Measurements from ENCODE around the gene CILP. TPM values are rescaled to one million over a fixed set of nuclear protein-coding genes. Genes with fewer than 3 reads are reported as not detected.

CILP gene
- total RNA-seq, 2 experiments from 2014 or later = not detected

DNA sequence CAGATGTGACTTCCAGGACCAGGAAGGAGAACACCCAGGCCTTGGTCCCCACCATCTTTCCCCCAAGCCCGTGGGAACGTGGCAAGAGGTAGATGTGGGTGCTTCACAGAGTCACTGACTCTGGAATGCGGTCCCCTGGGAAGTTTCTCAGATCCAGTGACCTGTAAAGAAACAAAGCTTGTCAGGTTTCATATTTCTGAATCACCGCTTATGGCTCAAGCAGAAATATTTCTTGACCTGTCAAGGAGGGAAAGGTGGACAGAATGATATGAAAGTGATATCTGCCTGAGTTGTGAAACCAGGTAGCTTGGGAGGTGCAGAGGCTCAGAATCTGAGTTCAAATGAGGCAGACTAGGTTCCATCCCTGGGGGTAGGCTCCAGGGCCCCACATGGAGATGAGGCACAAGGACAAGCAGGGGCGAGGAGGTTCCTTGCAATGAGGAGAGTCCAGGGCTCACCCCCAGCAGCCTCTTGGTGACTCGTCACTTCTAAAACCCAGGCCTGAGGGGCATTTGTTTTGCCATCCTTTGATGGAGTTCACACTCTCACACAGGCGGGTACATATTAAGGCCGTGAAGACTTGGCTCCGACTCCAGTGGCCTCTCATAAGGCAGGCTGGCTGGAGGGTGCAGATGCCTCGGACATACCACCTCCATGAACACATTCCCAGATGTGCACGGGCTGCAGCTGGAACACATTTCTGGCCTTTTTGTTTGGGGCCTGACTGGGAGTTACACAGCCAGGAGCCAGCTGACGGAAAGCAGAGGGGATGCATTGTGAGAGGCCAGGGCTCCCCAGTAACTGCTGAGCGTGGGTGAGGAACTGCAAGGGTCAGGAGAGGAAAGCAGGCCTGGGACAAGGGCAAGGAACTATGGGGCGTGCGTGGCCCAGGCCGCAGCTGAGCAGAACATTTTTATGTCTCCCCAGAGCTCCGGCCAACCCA lies 1.3 kb downstream of the CILP start:
- Mint-ChIP-seq H3K36me3 (no peaks in the 10 kb centered on the region), H3K27ac (no peak overlapping the region), H3K9me3 (no peaks in the 10 kb centered on the region), H3K4me3 (no peak overlapping the region), H3K27me3 (no peaks in the 10 kb centered on the region), H3K4me1 (peaks cover 4% of the 10 kb centered on the region)
- DNase-seq = no peak

- Mint-ChIP-seq H3K36me3 (no peaks in the 10 kb centered on the region), H3K9me3 (no peaks in the 10 kb centered on the region), H3K4me3 (no peak overlapping the region), H3K27me3 (no peaks in the 10 kb centered on the region), H3K27ac (no peak overlapping the region), H3K4me1 (peaks cover 4% of the 10 kb centered on the region)
- DNase-seq = no peak
These were observed 2.6 kb downstream of the CILP start for GRCh38 chr15:65208647-65209046.

DNA sequence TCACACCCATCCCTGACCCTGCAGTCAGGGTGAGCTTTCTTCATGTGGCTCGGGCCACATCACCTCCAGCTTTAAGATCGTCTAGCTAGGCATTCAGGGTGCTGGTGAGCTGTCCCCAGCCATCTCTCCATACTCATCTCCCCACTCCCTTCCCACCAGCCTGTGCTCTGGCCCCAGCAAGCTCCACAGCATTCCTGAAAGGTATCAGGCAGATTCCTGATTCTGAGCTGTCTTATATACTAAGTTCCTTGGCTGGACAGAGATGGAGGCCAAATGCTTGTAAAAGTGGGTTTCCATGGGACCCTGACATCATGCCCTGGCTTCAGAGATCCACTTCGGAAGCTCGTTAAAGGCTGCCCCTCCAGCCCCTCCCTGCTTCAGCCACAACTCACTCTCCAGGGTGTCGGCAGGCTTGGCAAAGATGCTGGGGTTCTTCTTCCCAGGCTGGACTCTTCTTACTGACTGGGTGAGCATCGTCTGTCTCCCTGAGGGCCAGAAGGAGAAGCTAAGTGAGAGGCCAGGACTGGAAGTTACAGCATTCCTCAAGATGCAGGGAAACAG lies 3.9 kb downstream of the CILP start:
- H3K4me1 Mint-ChIP-seq = peaks cover 4% of the 10 kb centered on the region
- no peaks in the 10 kb centered on the region for H3K27me3 Mint-ChIP-seq
- no peaks in the 10 kb centered on the region for H3K9me3 Mint-ChIP-seq
- no peak overlapping the region for H3K4me3 Mint-ChIP-seq
- no peak overlapping the region for H3K27ac Mint-ChIP-seq
- DNase-seq = no peak
- H3K36me3 Mint-ChIP-seq = no peaks in the 10 kb centered on the region

GRCh38 chr15:65206750-65207149 lies 4.5 kb downstream of the CILP start:
- H3K4me3 Mint-ChIP-seq = no peak overlapping the region
- H3K27ac Mint-ChIP-seq = no peak overlapping the region
- no peaks in the 10 kb centered on the region for H3K4me1 Mint-ChIP-seq
- DNase-seq = no peak
- H3K9me3 Mint-ChIP-seq = no peaks in the 10 kb centered on the region
- no peaks in the 10 kb centered on the region for H3K36me3 Mint-ChIP-seq
- H3K27me3 Mint-ChIP-seq = no peaks in the 10 kb centered on the region

DNA sequence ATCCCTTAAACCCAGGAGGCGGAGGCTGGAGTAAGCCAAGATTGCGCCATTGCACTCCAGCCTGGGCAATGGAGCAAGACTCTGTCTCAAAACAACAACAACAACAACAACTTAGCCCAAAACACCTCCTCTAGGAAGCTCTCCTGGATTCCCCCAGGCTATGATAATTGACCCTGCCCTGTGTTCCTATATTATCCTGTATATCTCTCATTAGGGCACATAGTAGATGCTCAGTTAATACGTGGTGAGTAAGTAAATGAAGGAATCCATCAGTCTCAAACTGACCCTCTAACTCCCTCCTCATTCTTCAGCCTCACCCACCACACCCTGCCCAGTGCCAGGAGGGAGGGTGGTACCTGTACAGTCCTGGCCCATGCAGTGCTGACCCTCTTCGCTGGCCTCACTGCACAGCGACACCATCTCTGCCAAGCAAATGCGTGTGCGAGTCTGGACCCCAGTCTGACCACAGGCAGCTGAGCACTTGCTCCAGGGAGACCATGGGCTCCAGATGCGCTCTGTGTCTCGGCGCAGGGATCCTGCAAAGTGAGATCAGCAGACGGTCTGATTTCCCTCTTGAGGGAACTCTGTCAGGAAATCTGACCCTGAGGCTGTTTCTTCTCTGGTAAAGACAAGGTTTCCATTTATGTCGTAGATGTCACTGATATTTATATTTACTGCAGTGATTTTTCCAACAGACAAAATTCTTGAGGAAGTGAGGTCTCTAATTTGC lies 6.2 kb downstream of the CILP start:
- no peak for DNase-seq
- H3K4me3 Mint-ChIP-seq = no peak overlapping the region
- H3K4me1 Mint-ChIP-seq = no peaks in the 10 kb centered on the region
- no peak overlapping the region for H3K27ac Mint-ChIP-seq
- H3K27me3 Mint-ChIP-seq = no peaks in the 10 kb centered on the region
- no peaks in the 10 kb centered on the region for H3K9me3 Mint-ChIP-seq
- H3K36me3 Mint-ChIP-seq = no peaks in the 10 kb centered on the region

- no peaks in the 10 kb centered on the region for H3K27me3 Mint-ChIP-seq
- no peak overlapping the region for H3K4me3 Mint-ChIP-seq
- no peaks in the 10 kb centered on the region for H3K4me1 Mint-ChIP-seq
- H3K27ac Mint-ChIP-seq = no peak overlapping the region
- no peaks in the 10 kb centered on the region for H3K36me3 Mint-ChIP-seq
- no peak for DNase-seq
- no peaks in the 10 kb centered on the region for H3K9me3 Mint-ChIP-seq
These were observed 6.9 kb downstream of the CILP start for GRCh38 chr15:65204236-65204930.

GRCh38 chr15:65201918-65202317 lies 9.4 kb downstream of the CILP start:
- Mint-ChIP-seq H3K27ac (no peak overlapping the region), H3K9me3 (no peaks in the 10 kb centered on the region)
- no peak for DNase-seq

DNA sequence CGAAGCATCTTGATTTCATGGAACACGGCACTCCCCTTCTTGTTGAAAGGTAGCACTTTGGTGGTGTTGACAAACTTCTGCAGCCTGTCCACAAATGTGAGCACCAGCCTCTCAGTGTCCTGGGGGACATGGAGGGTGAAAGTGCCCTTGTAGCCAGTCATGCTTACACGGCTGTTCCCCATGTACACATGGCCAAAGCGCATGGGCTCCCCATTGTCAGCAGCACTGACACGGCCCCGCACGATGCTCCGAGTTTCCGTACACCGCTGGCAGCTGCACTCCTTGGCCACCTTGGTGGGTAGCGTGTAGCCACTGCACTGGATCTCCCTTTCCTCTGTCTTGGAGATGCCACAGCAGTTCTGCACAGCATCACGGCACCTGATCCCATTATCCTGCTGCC lies 12.7 kb downstream of the CILP start:
- Mint-ChIP-seq H3K36me3 (no peaks in the 10 kb centered on the region), H3K4me3 (no peak overlapping the region), H3K27me3 (no peaks in the 10 kb centered on the region), H3K4me1 (no peaks in the 10 kb centered on the region), H3K9me3 (no peaks in the 10 kb centered on the region), H3K27ac (no peak overlapping the region)
- no peak for DNase-seq

More at GRCh38 chr15:65201918-65202317, 9.4 kb downstream of the CILP start:
- Mint-ChIP-seq H3K4me3 (no peak overlapping the region), H3K27me3 (no peaks in the 10 kb centered on the region), H3K4me1 (no peaks in the 10 kb centered on the region), H3K36me3 (no peaks in the 10 kb centered on the region)

- DNase-seq = no peak
- Mint-ChIP-seq H3K36me3 (no peaks in the 10 kb centered on the region), H3K4me3 (no peak overlapping the region), H3K27ac (no peak overlapping the region), H3K9me3 (no peaks in the 10 kb centered on the region), H3K27me3 (no peaks in the 10 kb centered on the region), H3K4me1 (no peaks in the 10 kb centered on the region)
These were observed 14.0 kb downstream of the CILP start for GRCh38 chr15:65197337-65197645.

GRCh38 chr15:65196637-65197336 lies 14.5 kb downstream of the CILP start:
- H3K27ac Mint-ChIP-seq = no peak overlapping the region
- H3K4me3 Mint-ChIP-seq = no peak overlapping the region
- no peaks in the 10 kb centered on the region for H3K27me3 Mint-ChIP-seq
- H3K36me3 Mint-ChIP-seq = no peaks in the 10 kb centered on the region
- H3K9me3 Mint-ChIP-seq = no peaks in the 10 kb centered on the region
- DNase-seq = no peak
- no peaks in the 10 kb centered on the region for H3K4me1 Mint-ChIP-seq

DNA sequence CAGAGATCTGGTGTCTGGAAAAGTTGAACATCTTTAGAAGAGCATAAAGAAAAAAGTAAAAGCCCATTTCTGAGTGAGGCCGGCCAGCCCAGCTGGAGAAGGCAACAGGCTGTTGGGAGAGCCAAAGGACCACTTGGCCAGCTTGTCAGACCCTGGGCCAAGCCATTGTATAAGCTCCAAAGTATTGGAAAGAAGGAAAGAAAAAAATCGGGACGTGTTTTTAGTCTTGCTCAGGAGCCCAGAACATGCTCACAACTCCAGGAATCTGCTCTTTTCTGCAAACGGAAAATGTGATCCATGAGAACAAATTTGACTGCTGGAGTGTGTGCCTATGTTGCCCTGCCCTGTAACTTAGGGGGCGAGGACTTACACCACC lies 15.7 kb downstream of the CILP start:
- Mint-ChIP-seq H3K27me3 (no peaks in the 10 kb centered on the region), H3K4me3 (no peak overlapping the region), H3K27ac (no peak overlapping the region), H3K36me3 (no peaks in the 10 kb centered on the region), H3K4me1 (no peaks in the 10 kb centered on the region), H3K9me3 (no peaks in the 10 kb centered on the region)
- no peak for DNase-seq

DNA sequence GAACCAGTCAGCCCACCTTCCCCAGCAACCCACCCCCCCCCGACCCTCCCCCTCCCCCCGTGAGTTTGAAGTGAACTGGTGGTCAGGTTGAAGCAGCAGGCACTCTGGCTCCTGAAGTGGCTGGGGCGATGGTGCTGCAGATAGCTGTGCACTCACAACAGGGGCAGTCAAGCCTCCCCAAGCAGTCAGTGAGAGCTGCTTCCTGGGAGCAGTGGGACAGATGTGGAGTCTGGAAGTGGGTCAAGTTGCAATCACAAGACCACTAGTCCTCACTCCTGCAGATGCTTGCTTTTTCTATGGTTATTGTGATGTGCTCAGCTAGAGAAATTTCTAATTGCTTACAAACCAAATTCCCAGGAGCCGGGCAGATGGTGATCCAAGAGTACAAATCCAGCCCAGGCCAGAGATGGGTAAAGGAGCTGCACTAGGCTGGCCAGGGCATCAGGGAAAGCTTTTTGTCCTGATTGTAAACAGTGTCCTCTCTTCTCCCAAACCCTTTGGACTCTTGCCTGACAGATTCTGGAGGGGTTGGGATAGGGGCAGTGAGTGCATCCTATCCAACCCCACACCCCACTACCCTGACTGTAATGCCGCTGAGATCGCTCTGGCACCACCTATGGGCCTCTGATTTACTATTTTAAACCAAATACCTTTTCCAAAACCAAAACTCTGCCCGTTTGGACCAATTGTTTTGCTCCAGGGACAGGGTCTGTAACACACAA lies 16.3 kb downstream of the CILP start:
- no peaks in the 10 kb centered on the region for H3K4me1 Mint-ChIP-seq
- no peak overlapping the region for H3K4me3 Mint-ChIP-seq
- DNase-seq = no peak
- no peaks in the 10 kb centered on the region for H3K27me3 Mint-ChIP-seq
- H3K36me3 Mint-ChIP-seq = no peaks in the 10 kb centered on the region
- no peaks in the 10 kb centered on the region for H3K9me3 Mint-ChIP-seq
- H3K27ac Mint-ChIP-seq = no peak overlapping the region

GRCh38 chr15:65192016-65192415 lies 19.3 kb downstream of the CILP start:
- H3K36me3 Mint-ChIP-seq = no peaks in the 10 kb centered on the region

DNA sequence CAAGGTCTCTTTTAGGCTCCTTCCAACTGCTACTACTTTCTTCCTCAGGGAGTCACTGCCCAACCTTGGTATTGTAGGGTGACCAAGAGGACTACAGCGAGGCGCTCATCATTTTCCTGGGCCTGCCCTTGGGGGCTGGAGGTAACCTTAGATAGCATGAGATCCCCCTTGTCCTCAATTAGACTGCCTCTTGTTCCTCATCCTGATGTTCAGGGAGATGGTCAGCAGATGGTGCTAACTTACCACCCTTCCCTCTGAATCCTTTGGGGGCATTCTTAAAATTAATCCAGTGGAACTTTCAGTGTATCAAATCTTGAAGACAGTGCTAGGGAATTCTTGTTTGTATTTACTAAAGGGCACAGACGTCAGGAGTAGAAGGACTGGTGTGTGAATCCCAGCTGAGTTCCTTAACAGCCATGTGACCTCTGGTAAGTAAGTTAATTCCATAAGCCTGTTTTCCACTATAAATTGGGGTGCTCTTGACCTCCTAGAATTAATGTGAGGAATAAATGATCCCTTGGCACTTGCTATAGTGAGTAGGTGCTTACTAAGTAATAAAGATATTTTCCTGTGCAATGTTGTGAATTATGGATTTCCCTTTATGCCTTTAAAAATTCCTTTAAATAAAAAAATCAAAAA lies 22.1 kb downstream of the CILP start:
- H3K4me3 Mint-ChIP-seq = no peak overlapping the region
- no peak overlapping the region for H3K27ac Mint-ChIP-seq
- peaks cover 1% of the 10 kb centered on the region for H3K36me3 Mint-ChIP-seq
- H3K27me3 Mint-ChIP-seq = no peaks in the 10 kb centered on the region
- H3K9me3 Mint-ChIP-seq = no peaks in the 10 kb centered on the region
- H3K4me1 Mint-ChIP-seq = peaks cover 6% of the 10 kb centered on the region
- peak; percentile 25 for DNase-seq

More at GRCh38 chr15:65192016-65192415, 19.3 kb downstream of the CILP start:
- Mint-ChIP-seq H3K9me3 (no peaks in the 10 kb centered on the region), H3K4me1 (no peaks in the 10 kb centered on the region), H3K27ac (no peak overlapping the region), H3K4me3 (no peak overlapping the region), H3K27me3 (no peaks in the 10 kb centered on the region)
- DNase-seq = no peak

All from activated naive CD8-positive, alpha-beta T cell treated with anti-CD3 and anti-CD28 coated beads for 36 hours (primary cell).